ENCODE measurements around the gene MID2. TPM values are rescaled to one million over a fixed set of nuclear protein-coding genes. Genes with fewer than 3 reads are reported as not detected.

The MID2 gene
- total RNA-seq, 1 donor from 2014 or later, result 21.9 TPM

GRCh38 chrX:107857837-107858236 is 32.2 kb downstream of the MID2 start:
- no peak for FAIRE-seq
- TF ChIP-seq CTCF (IDR thresholded peaks at IDR 0.05; ENCODE audit: insufficient read depth, low read length, severe bottlenecking), result no peak
- H3K4me3 ChIP-seq (ENCODE audit: low read depth, low read length), result no peak overlapping the region

GRCh38 chrX:107861056-107861455 is 35.4 kb downstream of the MID2 start:
- DNase-seq (ENCODE audit: low read depth), result peak; percentile 37
- no peaks in the 10 kb centered on the region for H3K27me3 ChIP-seq (ENCODE audit: control insufficient read depth, insufficient read depth, low read length)
- H3K36me3 ChIP-seq (ENCODE audit: control insufficient read depth, insufficient read depth, low read length), result no peaks in the 10 kb centered on the region
- no peak for TF ChIP-seq CTCF (IDR thresholded peaks at IDR 0.05; ENCODE audit: insufficient read depth, low read length, severe bottlenecking)
- H3K4me3 ChIP-seq (ENCODE audit: low read depth, low read length), result no peak overlapping the region
- no peak for FAIRE-seq

More at GRCh38 chrX:107857837-107858236, 32.2 kb downstream of the MID2 start:
- Histone ChIP-seq H3K27me3 (ENCODE audit: control insufficient read depth, insufficient read depth, low read length) (no peaks in the 10 kb centered on the region), H3K36me3 (ENCODE audit: control insufficient read depth, insufficient read depth, low read length) (no peaks in the 10 kb centered on the region)
- no peak for DNase-seq (ENCODE audit: low read depth)

GRCh38 chrX:107871136-107871535 is 45.5 kb downstream of the MID2 start:
- H3K4me3 ChIP-seq (ENCODE audit: low read depth, low read length), result no peak overlapping the region
- H3K27me3 ChIP-seq (ENCODE audit: control insufficient read depth, insufficient read depth, low read length), result no peaks in the 10 kb centered on the region
- H3K36me3 ChIP-seq (ENCODE audit: control insufficient read depth, insufficient read depth, low read length), result no peaks in the 10 kb centered on the region
- no peak for DNase-seq (ENCODE audit: low read depth)
- FAIRE-seq, result no peak
- TF ChIP-seq CTCF (IDR thresholded peaks at IDR 0.05; ENCODE audit: insufficient read depth, low read length, severe bottlenecking), result no peak

- TF ChIP-seq CTCF (IDR thresholded peaks at IDR 0.05; ENCODE audit: insufficient read depth, low read length, severe bottlenecking), result no peak
- DNase-seq (ENCODE audit: low read depth) (no peak), FAIRE-seq (no peak)
- Histone ChIP-seq H3K27me3 (ENCODE audit: control insufficient read depth, insufficient read depth, low read length) (no peaks in the 10 kb centered on the region), H3K36me3 (ENCODE audit: control insufficient read depth, insufficient read depth, low read length) (no peaks in the 10 kb centered on the region), H3K4me3 (ENCODE audit: low read depth, low read length) (no peak overlapping the region)
Observed at GRCh38 chrX:107878106-107878505, 52.4 kb downstream of the MID2 start.

- no peak for TF ChIP-seq CTCF (IDR thresholded peaks at IDR 0.05; ENCODE audit: insufficient read depth, low read length, severe bottlenecking)
- Histone ChIP-seq H3K36me3 (ENCODE audit: control insufficient read depth, insufficient read depth, low read length) (no peaks in the 10 kb centered on the region), H3K4me3 (ENCODE audit: low read depth, low read length) (no peak overlapping the region), H3K27me3 (ENCODE audit: control insufficient read depth, insufficient read depth, low read length) (no peaks in the 10 kb centered on the region)
- FAIRE-seq (no peak), DNase-seq (ENCODE audit: low read depth) (peak; percentile 54)
Observed at GRCh38 chrX:107880054-107880610, 54.5 kb downstream of the MID2 start.

- FAIRE-seq (no peak), DNase-seq (ENCODE audit: low read depth) (peak; percentile 54)
- Histone ChIP-seq H3K27me3 (ENCODE audit: control insufficient read depth, insufficient read depth, low read length) (no peaks in the 10 kb centered on the region), H3K36me3 (ENCODE audit: control insufficient read depth, insufficient read depth, low read length) (no peaks in the 10 kb centered on the region), H3K4me3 (ENCODE audit: low read depth, low read length) (no peak overlapping the region)
- TF ChIP-seq CTCF (IDR thresholded peaks at IDR 0.05; ENCODE audit: insufficient read depth, low read length, severe bottlenecking), result peak; percentile 8
Observed at GRCh38 chrX:107894038-107894437, 68.4 kb downstream of the MID2 start.
